Esophagus muscularis mucosa (tissue), 4 donors: ENCODE measurements around the gene HOXA9.

ENCODE experiments used
- EP300 ChIP-seq: sonication (generic); formaldehyde crosslinking; IDR thresholded peaks from one replicate; pipeline ENCODE4 v1.6.1; 2017; ENCODE audit warnings: antibody characterized with exemption
- POLR2A ChIP-seq: fragments of 450-650 bp; IDR thresholded peaks from one replicate; pipeline ENCODE4 v1.6.1; 2017; ENCODE audit warnings: antibody characterized with exemption, moderate library complexity, mild to moderate bottlenecking, low read depth
- POLR2AphosphoS5 ChIP-seq, 2 donors: sonication (generic); formaldehyde crosslinking; IDR thresholded peaks; one replicate each; pipeline ENCODE4 v1.6.1; 2017; ENCODE audit warnings: antibody characterized with exemption in 2 of 2
- TF ChIP-seq, protein P1 (sequence below), 3 experiments: fragments of 200-600 bp in 2 of 3; fragments of 450-650 bp in 1 of 3; sonication (generic) in 2 of 3; IDR thresholded peaks; one replicate each; pipeline ENCODE4 v1.5.1; 2017 to 2019; ENCODE audit warnings: antibody characterized with exemption in 3 of 3, mild to moderate bottlenecking in 2 of 3, moderate library complexity in 1 of 3

- no peak for TF ChIP-seq POLR2A
- TF ChIP-seq POLR2AphosphoS5 (IDR thresholded peaks at IDR 0.05): no peak
- TF ChIP-seq, protein P1, sequence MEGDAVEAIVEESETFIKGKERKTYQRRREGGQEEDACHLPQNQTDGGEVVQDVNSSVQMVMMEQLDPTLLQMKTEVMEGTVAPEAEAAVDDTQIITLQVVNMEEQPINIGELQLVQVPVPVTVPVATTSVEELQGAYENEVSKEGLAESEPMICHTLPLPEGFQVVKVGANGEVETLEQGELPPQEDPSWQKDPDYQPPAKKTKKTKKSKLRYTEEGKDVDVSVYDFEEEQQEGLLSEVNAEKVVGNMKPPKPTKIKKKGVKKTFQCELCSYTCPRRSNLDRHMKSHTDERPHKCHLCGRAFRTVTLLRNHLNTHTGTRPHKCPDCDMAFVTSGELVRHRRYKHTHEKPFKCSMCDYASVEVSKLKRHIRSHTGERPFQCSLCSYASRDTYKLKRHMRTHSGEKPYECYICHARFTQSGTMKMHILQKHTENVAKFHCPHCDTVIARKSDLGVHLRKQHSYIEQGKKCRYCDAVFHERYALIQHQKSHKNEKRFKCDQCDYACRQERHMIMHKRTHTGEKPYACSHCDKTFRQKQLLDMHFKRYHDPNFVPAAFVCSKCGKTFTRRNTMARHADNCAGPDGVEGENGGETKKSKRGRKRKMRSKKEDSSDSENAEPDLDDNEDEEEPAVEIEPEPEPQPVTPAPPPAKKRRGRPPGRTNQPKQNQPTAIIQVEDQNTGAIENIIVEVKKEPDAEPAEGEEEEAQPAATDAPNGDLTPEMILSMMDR (IDR thresholded peaks at IDR 0.05): no peak
- no peak for TF ChIP-seq EP300
Observed at GRCh38 chr7:27139334-27140125, 25.8 kb downstream of the HOXA9 start.
